MM.1S (cell line): ENCODE results near the gene ZSCAN5A.

ENCODE experiments used
- CTCF ChIP-seq: fragments of 300-600 bp; sonication (generic); IDR thresholded peaks from 2 replicates; pipeline ENCODE4 v1.5.1; 2016; ENCODE audit warnings: antibody characterized with exemption, low read length, mixed read lengths
- EZH2phosphoT487 ChIP-seq: fragments of 300-600 bp; sonication (generic); IDR thresholded peaks from 2 replicates; pipeline ENCODE4 v1.6.1; 2018; ENCODE audit warnings: antibody characterized with exemption, low read length

- no peak for TF ChIP-seq CTCF
- TF ChIP-seq EZH2phosphoT487, result no peak
These were observed 15.0 kb downstream of the ZSCAN5A start for GRCh38 chr19:56299688-56300087.
